DND-41 (cell line): ENCODE results near the gene ZNF888.

Source experiments
- ATAC-seq: fragments of 200-7000 bp; cut with Tn5 transposase; 3 replicates; pipeline ENCODE4 v1.9.1; 2021; ENCODE audit warnings: low read depth; ENCODE audit not compliant: insufficient read depth
- DNase-seq: peaks from one replicate; pipeline ENCODE4 v3.0.0-alpha.2; 2020
- H2AFZ ChIP-seq: 2 replicates; pipeline ENCODE4 v1.6.0; 2012; ENCODE audit warnings: low read depth, low read length
- H3K27ac ChIP-seq: 2 replicates; pipeline ENCODE4 v1.5.1; 2012; ENCODE audit warnings: low read length, inconsistent platforms
- H3K27me3 ChIP-seq: fragments of 200-600 bp; sonication (generic); 2 replicates; pipeline ENCODE4 v1.6.0; 2012; ENCODE audit warnings: low read length, mild to moderate bottlenecking, inconsistent platforms; ENCODE audit not compliant: insufficient read depth, poor library complexity
- H3K36me3 ChIP-seq: 2 replicates; pipeline ENCODE4 v1.5.1; 2012; ENCODE audit warnings: low read length, inconsistent platforms; ENCODE audit not compliant: insufficient read depth
- H3K4me1 ChIP-seq: 2 replicates; pipeline ENCODE4 v1.5.1; 2012; ENCODE audit warnings: mild to moderate bottlenecking, low read length; ENCODE audit not compliant: insufficient read depth
- H3K4me2 ChIP-seq: 2 replicates; pipeline ENCODE4 v1.6.0; 2012; ENCODE audit warnings: mild to moderate bottlenecking, moderate library complexity, low read length, inconsistent platforms; ENCODE audit not compliant: insufficient read depth
- H3K4me3 ChIP-seq, 2 experiments: fragments of 200-600 bp in 1 of 2; shearing (Covaris generic) in 1 of 2; 2 replicates each; pipeline ENCODE4 v1.5.1; 2012 to 2016; ENCODE audit warnings: inconsistent platforms in 2 of 2, low read length in 2 of 2, mild to moderate bottlenecking in 2 of 2, low read depth in 1 of 2, moderate library complexity in 1 of 2
- H3K79me2 ChIP-seq: 2 replicates; pipeline ENCODE4 v1.6.0; 2012; ENCODE audit warnings: low read length, inconsistent platforms; ENCODE audit not compliant: insufficient read depth
- H3K9ac ChIP-seq: 2 replicates; pipeline ENCODE4 v1.6.0; 2012; ENCODE audit warnings: low read depth, mild to moderate bottlenecking, inconsistent platforms, low read length, moderate library complexity
- H3K9me3 ChIP-seq: 2 replicates; pipeline ENCODE4 v1.5.1; 2012; ENCODE audit warnings: low read length, moderate library complexity, mild to moderate bottlenecking, inconsistent platforms; ENCODE audit not compliant: insufficient read depth, severe bottlenecking
- H4K20me1 ChIP-seq: 2 replicates; pipeline ENCODE4 v1.6.0; 2012; ENCODE audit warnings: low read length; ENCODE audit not compliant: insufficient read depth
- CTCF ChIP-seq: IDR thresholded peaks from 2 replicates; pipeline ENCODE4 v1.5.1; 2012; ENCODE audit warnings: borderline replicate concordance, low read length, moderate library complexity, mild to moderate bottlenecking; ENCODE audit not compliant: poor library complexity, severe bottlenecking; ENCODE audit errors: extremely low read depth
- EZH2 ChIP-seq: IDR thresholded peaks from 3 replicates; pipeline ENCODE4 v1.6.1; 2012; ENCODE audit warnings: borderline replicate concordance, low read depth, mild to moderate bottlenecking, moderate library complexity, low read length, inconsistent platforms; ENCODE audit not compliant: severe bottlenecking

Gene ZNF888

GRCh38 chr19:52896431-52897137 is 26.6 kb downstream of the ZNF888 start:
- Histone ChIP-seq H3K9me3 (no peaks in the 10 kb centered on the region), H3K4me3 (peak overlapping the region; percentile 70 to 75), H3K36me3 (peaks cover 22% of the 10 kb centered on the region), H3K9ac (peak overlapping the region; percentile 77), H3K79me2 (peaks cover 46% of the 10 kb centered on the region), H2AFZ (peak overlapping the region; percentile 94), H3K4me2 (peak overlapping the region; percentile 86), H3K27ac (peak overlapping the region; percentile 93), H4K20me1 (peaks cover 6% of the 10 kb centered on the region; the same call in 1 of the 2 replicates), H3K27me3 (no peaks in the 10 kb centered on the region), H3K4me1 (peaks cover 29% of the 10 kb centered on the region)
- DNase-seq = peak; percentile 44
- no peak for ATAC-seq
- TF ChIP-seq EZH2 = no peak
- no peak for TF ChIP-seq CTCF

GRCh38 chr19:52891336-52891735 is 31.9 kb downstream of the ZNF888 start:
- Histone ChIP-seq H3K9ac (no peak overlapping the region), H3K4me3 (no peak overlapping the region), H3K79me2 (peaks cover 35% of the 10 kb centered on the region), H3K36me3 (peaks cover 66% of the 10 kb centered on the region), H2AFZ (no peak overlapping the region), H4K20me1 (peaks cover 6% of the 10 kb centered on the region; the same call in 1 of the 2 replicates), H3K4me2 (no peak overlapping the region), H3K4me1 (peaks cover 15% of the 10 kb centered on the region), H3K27ac (no peak overlapping the region), H3K27me3 (no peaks in the 10 kb centered on the region), H3K9me3 (no peaks in the 10 kb centered on the region)
- TF ChIP-seq EZH2 (no peak), CTCF (no peak)
- no peak for ATAC-seq
- DNase-seq = no peak

GRCh38 chr19:52889931-52890330 is 33.3 kb downstream of the ZNF888 start:
- Histone ChIP-seq H3K27ac (no peak overlapping the region), H3K27me3 (no peaks in the 10 kb centered on the region), H3K9ac (no peak overlapping the region), H3K36me3 (peaks cover 71% of the 10 kb centered on the region), H2AFZ (no peak overlapping the region), H3K4me1 (peaks cover 2% of the 10 kb centered on the region; the same call in 1 of the 2 replicates), H3K4me2 (no peak overlapping the region), H3K4me3 (no peak overlapping the region), H3K79me2 (peaks cover 21% of the 10 kb centered on the region), H3K9me3 (no peaks in the 10 kb centered on the region), H4K20me1 (peaks cover 6% of the 10 kb centered on the region; the same call in 1 of the 2 replicates)
- DNase-seq (no peak), ATAC-seq (no peak)
- TF ChIP-seq EZH2 = no peak
- TF ChIP-seq CTCF = no peak
